22Rv1 (cell line): Measurements from ENCODE around the gene ATP5F1B.

Experiments
- H3K27ac ChIP-seq: fragments of 450-650 bp; 2 replicates; pipeline ENCODE4 v1.5.1; 2017
- CTCF ChIP-seq: fragments of 450-650 bp; IDR thresholded peaks from 2 replicates; pipeline ENCODE4 v1.5.1; 2017; ENCODE audit warnings: mild to moderate bottlenecking
- ZFX ChIP-seq: fragments of 450-650 bp; IDR thresholded peaks from 2 replicates; pipeline ENCODE4 v1.6.1; 2017; ENCODE audit warnings: antibody characterized with exemption, borderline replicate concordance

ATP5F1B gene

GRCh38 chr12:56682323-56682722 is 36.5 kb upstream of the ATP5F1B start:
- TF ChIP-seq ZFX = no peak
- no peak for TF ChIP-seq CTCF
- H3K27ac ChIP-seq = no peak overlapping the region

DNA sequence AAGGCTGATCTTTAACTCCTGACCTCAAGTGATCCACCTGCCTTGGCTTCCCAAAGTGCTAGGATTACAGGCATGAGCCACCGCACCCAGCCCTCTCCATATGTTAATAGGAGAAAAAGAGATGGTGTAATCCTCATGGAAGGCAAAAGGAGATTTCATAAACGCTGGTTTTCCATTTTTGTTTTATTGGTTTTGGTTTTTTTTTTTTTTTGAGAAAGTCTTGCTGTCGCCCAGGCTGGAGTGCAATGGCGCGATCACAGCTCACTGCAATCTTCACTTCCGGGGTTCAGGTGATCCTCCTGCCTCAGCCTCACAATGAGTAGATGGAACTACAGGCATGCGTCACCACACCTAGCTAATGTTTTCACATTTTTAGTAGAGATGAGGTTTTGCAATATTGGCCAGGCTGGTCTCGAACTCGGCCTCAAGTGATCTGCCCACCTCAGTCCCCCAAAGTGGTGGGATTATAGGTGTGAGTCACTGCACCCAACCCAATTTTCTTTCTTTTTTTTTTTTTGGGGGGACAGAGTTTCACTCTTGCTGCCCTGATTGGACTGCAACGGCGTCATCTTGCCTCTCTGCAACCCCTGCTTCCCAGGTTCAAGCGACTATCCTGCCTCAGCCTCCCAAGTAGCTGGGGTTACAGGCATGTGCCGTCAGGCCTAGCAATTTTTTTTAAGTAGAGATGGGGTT is 34.2 kb upstream of the ATP5F1B start:
- peak overlapping the region; percentile 0; the same call in 1 of the 2 replicates for H3K27ac ChIP-seq
- TF ChIP-seq CTCF (no peak), ZFX (no peak)

DNA sequence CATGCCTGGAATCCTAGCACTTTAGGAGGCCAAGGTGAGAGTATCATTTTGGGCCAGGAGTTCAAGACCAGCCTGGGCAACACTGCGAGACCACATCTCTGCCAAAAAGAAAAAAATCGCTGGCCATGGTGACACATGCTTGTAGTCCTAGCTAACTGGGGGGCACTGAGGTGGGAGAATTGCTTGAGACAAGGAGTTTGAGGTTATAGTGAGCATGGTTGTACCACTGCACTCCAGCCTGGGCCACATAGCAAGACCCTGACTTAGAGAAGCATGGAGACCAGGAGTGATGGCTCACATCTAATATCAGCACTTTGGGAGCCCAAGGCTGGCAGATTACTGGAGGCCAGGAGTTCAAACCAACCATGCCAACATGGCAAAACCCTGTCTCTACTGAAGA is 33.1 kb upstream of the ATP5F1B start:
- H3K27ac ChIP-seq = peak overlapping the region; percentile 0; the same call in 1 of the 2 replicates
- TF ChIP-seq CTCF = no peak
- TF ChIP-seq ZFX = no peak

DNA sequence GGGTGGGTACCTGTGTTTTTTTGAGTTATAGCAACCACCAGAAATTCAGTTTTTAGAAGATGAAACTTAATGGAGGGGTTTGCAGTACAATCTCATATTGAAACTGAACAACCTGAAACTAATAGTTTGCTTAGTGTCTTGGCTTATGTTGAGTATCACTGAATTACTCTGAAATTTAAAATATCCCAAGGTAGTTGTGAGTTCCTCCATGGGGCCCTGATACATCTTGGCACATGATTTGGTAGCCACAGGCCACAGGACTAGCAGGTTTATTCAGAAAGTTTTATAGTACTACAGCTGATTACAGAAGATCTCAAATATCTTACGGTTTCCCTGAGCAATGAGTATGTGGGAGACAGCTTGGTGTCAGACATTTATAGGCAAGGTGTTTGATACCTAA is 31.9 kb upstream of the ATP5F1B start:
- no peak for TF ChIP-seq ZFX
- TF ChIP-seq CTCF = no peak
- peak overlapping the region; percentile 0; the same call in 1 of the 2 replicates for H3K27ac ChIP-seq

GRCh38 chr12:56676851-56677580 is 31.2 kb upstream of the ATP5F1B start:
- TF ChIP-seq ZFX (no peak), CTCF (no peak)
- 0 out of 2 replicates have a peak overlapping the region, but pooled peaks have one; percentile 0 for H3K27ac ChIP-seq

DNA sequence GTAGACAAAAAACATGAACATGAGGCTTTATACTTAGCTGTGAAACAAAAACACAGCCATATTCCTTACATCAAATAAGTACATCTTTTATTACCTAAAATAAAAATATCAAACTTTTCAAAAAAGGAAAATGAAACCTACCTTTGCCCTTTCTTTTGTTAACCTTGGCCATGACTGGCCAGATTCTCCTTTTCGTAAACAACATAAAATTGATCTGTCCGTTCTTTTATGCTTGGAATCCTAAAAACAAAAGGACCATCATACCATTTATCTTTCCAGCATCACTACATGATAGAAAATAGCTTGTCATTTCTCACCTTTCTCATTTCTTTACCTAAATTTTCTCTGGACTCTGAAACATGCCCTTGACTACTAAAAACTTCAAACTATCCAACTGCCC is 25.8 kb upstream of the ATP5F1B start:
- no peak for TF ChIP-seq CTCF
- no peak for TF ChIP-seq ZFX
- peak overlapping the region; percentile 9; the same call in 1 of the 2 replicates for H3K27ac ChIP-seq

GRCh38 chr12:56670836-56671235 is 25.1 kb upstream of the ATP5F1B start:
- TF ChIP-seq CTCF = no peak
- TF ChIP-seq ZFX = no peak

More at GRCh38 chr12:56670836-56671235, 25.1 kb upstream of the ATP5F1B start:
- no peak overlapping the region for H3K27ac ChIP-seq
